Stimulated activated CD4-positive, alpha-beta T cell treated with anti-CD3 and anti-CD28 coated beads, Interleukin-15, amount 100 ng/mL, for 24 hours (primary cell): ENCODE data around the gene FGR.

Experiments
- DNase-seq: peaks from one replicate; pipeline ENCODE4 v3.0.0-alpha.2; 2020

The FGR gene

GRCh38 chr1:27585684-27586083 lies 49.3 kb downstream of the FGR start:
- DNase-seq, result no peak

DNA sequence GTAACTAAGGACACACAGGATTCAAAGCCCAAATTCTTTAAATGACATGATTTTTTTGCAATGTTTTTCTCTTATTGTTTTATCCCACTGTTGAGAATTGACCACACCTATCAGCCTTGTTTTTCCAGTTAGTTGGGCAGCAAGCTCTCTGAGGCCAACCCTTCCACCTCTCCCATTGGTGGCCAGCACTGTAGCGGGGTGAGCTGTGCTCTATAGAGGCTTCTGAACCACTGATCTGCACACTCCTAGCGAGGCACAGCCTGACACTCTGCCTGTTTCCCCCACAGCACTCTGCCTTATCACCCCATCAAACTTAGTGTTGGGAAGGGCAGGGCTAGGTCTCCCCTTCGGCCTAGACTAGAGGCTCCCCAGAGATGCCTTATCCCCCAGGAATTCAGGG lies 50.5 kb downstream of the FGR start:
- no peak for DNase-seq

DNA sequence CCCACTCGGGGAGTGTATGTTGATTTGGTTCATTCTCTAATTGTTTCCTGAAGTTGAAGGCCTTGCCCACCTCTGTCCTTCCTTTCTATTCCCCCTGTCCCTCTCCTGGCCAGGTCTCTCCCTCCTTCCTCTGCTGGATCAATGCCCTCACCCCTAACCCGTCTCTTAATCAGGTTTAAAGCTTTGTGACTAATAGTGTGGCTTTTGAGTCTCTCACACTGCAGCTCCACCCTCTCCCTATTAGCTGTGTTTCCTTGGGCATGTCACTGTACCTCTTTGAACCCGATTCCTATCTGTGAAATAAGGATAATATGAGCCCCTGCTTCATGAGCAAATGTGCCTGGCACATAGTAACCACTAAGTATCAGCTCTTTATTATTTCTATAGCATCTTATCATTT lies 51.5 kb downstream of the FGR start:
- DNase-seq, result no peak

DNA sequence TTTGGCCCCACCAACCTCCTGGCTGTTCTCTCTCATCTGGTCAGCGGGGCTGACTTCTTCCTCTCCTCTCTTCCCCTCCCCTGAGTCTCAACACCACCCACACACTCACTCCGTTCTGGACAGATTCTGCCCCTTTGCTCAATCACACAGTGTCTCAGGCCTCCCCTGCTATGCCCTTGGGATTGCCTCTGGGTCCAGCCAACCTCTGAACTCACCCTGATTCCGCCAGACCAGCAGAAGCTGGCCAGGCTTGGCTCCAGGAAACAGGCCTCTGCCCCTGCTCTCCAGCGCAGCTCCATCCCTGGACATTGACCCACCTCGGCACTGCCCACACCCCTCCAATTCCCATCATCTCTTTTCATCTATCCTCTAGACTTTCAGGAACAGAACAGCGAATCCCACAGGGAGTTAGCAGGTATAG lies 53.2 kb downstream of the FGR start:
- no peak for DNase-seq

DNA sequence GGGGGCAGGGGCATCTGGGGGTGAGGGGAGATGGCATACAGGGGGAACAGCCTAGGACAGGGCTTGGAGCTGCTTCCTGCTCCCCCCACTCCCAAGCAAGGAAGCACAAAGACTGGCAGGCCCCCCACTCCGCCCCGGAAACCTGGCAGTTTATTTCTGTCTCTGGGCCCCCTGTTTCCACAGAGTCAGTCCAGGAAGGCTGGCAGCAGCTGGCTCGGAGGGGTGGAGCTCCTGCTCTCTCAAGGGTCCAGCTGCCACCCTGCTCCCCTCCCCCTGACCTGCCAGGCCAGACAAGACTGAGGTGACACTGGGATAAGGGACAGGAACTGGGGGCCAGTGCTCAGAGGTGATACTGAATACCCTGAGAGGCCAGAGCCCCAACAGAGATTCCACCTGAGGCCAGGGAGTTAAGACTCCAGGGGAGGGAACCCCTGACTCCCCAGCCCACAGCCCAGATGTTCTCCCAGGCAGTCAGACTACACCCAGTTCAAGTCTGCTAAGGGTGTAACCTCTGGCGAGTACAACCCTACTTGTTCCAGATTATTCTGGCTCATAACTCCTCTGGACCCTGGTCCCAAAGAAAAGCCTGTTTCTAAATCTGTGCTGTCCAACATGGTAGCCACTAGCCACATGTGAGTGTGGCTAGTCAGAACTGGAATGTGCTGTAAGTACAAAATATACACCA lies 57.3 kb downstream of the FGR start:
- no peak for DNase-seq

DNA sequence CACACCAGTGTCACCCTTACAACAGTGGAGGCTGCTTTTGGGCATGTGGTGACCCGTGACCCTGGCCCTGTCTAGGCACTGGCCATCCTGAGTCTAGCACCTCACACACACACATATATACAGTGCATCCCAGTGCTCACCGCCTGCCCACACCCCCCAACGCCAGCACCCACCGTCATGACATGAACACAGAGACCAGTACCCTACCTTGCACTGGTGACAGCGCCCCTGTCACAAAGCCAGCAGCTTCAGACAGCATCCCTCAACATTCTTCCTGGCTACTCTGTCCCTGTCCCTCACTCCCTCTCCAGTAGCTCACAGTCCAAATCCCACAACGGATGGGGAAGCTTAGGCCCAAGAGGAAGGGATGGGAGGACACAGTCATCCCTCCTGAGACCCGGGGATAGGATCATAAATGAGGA lies 58.2 kb downstream of the FGR start:
- no peak for DNase-seq

DNA sequence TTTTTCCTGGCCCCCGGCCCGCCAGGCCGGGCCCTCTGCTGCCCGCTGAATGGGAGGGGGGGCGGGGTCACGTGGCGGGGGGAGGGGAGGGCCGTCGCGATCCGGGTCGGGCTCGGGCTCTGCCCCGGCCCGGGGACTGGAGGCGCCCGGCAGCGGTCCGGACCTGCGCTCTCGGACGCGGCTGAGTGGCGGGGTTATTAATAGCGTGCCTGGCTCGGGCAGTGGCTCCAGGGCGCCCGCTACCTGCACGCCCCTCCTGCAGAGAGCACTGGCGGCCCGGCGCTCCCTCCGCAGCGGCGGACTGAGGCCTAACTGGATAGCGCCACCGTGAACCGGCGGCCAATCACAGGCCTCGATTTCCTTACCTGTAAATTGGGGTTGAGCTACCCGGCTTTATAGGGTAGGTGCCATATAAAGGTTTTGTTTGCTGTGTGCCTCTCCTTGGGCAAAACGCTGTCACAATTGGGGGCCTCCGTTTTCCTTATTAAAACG lies 59.1 kb downstream of the FGR start:
- DNase-seq, result peak; percentile 23

DNA sequence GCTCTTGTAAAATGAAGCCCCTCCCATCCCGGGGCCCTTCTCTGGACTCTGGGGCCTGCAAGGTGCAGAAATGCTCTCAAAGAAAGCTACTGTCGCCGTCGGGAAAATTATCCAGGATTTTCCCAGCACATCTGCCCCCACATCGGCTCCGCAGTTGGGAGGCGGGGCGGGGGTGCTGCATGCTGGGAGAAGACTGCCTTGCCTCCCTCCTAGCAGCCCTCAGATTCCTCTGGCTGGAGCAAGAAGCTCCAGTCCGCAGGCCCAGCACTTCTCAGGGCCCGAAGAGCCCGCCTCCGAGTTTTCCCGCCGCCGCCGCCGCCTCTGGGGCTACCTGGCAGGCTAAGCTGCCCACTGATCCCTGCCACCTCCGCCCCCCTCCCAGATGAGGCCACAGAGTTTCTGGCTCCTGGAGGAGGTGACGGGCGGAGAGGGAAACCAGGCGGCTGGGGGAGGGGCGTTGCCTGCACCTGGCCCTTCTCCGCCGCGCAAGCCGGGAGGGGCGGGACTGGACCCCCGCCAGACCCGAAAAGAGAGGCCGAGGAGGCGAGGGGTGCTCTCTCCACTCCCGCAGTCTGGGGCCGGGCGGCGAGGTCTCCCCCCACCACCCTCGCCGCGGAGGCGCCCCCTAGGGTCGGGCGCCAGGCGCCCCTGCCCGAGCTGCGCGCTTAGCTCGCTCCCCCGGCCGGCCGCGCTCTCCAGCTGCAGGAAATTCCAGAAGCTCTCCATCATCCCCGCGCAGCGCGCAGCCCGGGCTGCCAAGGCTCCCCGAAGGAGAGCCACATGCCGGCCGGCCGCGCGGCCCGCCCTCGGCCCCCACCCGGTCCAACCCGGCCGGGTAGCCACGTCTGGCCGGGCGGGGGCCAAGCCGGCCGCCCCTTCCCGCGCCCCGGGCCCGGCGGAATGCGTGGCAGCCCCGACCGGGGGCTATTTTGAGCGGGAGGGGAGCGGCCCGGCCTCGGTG lies 59.8 kb downstream of the FGR start:
- DNase-seq, result no peak

GRCh38 chr1:27574001-27574781 lies 60.8 kb downstream of the FGR start:
- DNase-seq, result no peak

- no peak for DNase-seq
Observed at GRCh38 chr1:27572679-27573426, 62.1 kb downstream of the FGR start.

GRCh38 chr1:27572019-27572678 lies 62.8 kb downstream of the FGR start:
- no peak for DNase-seq

- DNase-seq, result no peak
Observed at GRCh38 chr1:27571439-27572018, 63.5 kb downstream of the FGR start.

- DNase-seq, result no peak
Observed at GRCh38 chr1:27570784-27571183, 64.2 kb downstream of the FGR start.

GRCh38 chr1:27570356-27570755 lies 64.6 kb downstream of the FGR start:
- no peak for DNase-seq

DNA sequence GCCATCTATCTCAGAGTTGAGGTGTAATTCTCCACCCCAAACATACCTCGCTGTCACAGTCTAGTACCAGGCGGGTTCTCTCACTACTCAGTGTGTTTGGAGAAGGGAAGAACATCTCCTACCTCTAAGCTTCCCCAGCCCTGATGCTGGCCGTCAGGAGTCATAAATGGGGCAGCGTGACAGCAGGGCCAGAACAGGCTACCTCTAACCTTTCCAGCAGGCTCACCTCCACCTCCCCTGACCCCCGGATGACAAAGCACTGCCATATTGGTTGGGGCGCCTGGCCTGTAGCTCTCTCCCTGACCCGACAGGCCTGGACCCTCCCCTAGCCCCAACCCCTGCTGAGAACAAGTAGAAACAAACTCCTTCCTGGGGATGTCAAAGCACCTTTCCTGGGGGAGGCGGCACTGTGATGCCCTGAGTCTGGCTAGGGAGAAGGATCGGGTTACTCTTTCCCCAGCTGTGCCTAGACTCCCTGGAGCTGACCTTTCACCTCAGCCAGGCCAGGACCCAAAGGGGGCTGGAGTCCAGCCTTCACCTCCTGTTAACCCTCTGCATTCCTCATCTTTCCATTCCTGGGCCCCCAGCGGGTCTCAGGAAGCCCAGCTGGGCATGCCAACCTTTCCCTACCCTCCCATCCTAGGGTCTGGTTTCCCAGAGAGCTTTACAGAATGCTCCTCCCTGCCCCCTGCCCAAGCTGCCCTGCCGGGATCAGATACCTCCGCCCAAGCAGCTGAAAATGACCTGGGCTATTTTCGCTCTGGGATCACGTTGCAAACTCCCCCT lies 65.3 kb downstream of the FGR start:
- DNase-seq, result no peak

- no peak for DNase-seq
Observed at GRCh38 chr1:27569088-27569460, 65.9 kb downstream of the FGR start.

- peak; percentile 98 for DNase-seq
Observed at GRCh38 chr1:27568300-27569087, 66.5 kb downstream of the FGR start.

DNA sequence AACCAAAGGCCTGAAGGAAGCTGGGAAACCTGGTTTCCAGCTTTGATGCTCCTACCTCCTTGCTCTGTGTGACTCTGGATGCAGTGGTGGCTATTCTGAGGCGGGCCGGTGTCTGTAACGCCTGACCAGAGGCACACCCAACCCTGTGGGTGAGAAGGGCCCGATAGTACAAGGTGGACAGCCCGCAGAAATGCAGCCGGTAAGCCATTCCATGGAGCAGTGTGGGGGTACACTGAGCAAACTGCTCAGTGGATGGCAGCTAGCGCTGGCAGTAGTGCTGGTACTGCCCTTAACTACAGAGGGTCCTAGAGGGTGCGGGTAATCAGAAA lies 67.0 kb downstream of the FGR start:
- no peak for DNase-seq

- DNase-seq, result no peak
Observed at GRCh38 chr1:27567146-27567526, 67.8 kb downstream of the FGR start.
